Activated T-helper 1 cell treated with anti-CD3 and anti-CD28 coated beads, Interleukin-2, amount 50 U/mL, for 16 hours (primary cell): Measurements from ENCODE around the gene OR8U1.
"Not testable (repeated sequence)": the region's sequence is repeated elsewhere in the genome, so short reads cannot be mapped to it uniquely, and the experiment has no call there.

ENCODE experiments used
- DNase-seq, 2 donors: peaks; one replicate each; pipeline ENCODE4 v3.0.0-alpha.2; 2020; ENCODE audit warnings: low read depth in 1 of 2, low spot score in 1 of 2

Gene OR8U1

DNA sequence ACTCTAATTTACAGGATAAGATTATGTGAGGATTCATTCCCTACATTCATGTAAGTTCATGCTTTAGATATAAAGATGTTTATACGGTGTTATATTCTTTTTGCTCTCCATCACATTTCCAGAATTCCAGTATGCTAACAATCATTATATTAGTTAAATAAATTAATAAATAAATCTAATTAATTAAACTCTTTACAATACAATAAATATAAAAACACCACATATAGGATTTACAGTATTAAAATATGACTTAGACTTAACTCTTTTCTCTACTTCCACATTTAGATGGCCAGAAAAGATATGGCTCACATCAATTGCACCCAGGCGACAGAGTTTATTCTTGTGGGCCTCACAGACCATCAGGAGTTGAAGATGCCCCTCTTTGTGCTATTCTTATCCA is at the start of gene OR8U1:
Gene OR8U1, plus strand, starts transcription at position 301 of the 400 bp plus-strand sequence. Its CDS starts 0 bp downstream, at position 301.
- DNase-seq: no peak

- DNase-seq: no peak
Measured at GRCh38 chr11:56331861-56332491, 43.4 kb upstream of the OR8U1 start.

DNA sequence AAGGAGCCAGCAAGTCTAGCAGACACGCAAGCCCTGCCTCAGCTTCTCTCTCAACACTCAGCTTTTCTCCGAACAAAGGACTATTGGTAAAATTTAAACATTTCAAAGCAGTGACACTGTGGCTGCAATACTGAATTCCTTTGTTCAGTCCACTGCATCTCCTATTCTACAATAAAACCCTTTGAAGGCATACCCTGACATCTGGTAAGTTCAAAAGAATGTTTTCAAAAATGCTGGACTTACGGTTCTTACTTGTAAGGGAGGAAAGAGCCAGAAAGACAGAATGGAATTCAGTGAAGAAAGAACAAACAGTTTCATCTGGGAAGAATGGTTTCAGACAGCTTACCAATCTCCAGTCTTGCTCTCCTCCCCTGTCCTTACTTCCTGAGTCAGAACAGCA is 42.3 kb upstream of the OR8U1 start:
- DNase-seq: no peak

DNA sequence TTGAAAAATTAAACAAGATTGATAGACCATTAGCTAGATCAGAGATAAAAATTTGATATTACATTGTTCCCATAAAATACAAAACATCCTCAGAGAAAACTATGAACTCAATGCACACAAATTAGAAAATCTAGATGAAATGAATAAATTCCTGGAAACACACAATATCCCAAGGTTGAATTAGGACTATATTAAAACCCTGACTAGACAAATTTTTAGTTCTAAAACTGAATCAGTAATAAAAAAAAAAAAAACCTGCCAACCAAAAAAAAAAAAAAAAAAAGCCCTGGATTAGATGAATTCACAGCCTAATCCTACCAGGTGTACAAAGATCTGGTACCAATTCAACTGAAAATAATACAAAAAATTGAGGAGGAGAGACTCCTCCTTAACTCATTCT is 35.1 kb upstream of the OR8U1 start:
- DNase-seq: no peak

- DNase-seq: no peak
Measured at GRCh38 chr11:56345739-56346138, 29.7 kb upstream of the OR8U1 start, which contains the start of gene OR8K1. Gene OR8K1 (plus strand): TSS chr11:56346039. CDS start chr11:56346039, 0 bp downstream.

DNA sequence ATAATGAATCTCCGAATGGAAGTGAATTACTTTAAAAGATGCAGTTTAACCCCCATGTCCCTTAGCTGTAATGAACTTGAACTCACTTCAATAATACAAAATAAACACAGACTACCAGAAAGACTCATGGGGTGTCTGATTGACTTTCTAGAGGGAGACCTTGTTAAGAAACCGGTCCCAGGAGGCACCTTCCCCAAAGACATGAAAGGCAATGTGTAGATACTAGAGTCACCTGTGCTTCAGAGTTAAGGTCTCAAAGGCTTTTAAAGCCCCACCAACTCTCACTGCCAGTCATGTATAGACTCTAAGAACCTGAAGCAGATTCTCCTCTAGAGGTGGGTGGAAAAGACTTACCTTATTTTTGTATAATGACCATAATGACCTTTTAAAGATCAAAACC is 21.4 kb upstream of the OR8U1 start, which contains the start of gene OR8J1:
Gene OR8J1, plus strand, starts transcription at position 301 of the 400 bp plus-strand sequence. CDS start 5,956 bp downstream, outside the sequence.
- no peak for DNase-seq

GRCh38 chr11:56380120-56380519 is 4.7 kb downstream of the OR8U1 start:
- DNase-seq: no peak

DNA sequence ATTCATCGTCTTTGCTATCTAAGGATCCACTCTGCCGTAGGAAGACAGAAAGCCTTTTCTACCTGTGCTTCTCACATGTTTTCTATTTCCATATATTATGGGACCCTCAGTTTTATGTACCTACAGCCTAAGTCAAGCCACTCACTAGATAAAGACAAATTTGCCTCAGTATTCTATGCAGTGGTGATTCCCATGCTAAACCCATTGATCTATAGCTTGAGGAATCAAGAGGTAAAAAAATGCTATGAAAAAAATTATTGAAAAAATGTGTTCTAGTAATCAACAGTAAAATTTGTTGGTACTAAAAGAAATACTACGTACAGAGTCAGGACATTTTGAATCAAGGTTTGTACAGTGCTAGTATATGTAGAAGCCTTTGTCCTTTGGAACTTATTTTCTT is 19.0 kb downstream of the OR8U1 start:
- DNase-seq: no peak

- no peak for DNase-seq
Measured at GRCh38 chr11:56396047-56396446, 20.6 kb downstream of the OR8U1 start.

GRCh38 chr11:56401858-56402461 is 26.5 kb downstream of the OR8U1 start:
- DNase-seq: not testable (repeated sequence)

GRCh38 chr11:56404393-56404792 is 29.0 kb downstream of the OR8U1 start:
- DNase-seq: no peak

- no peak for DNase-seq
Measured at GRCh38 chr11:56410801-56411200, 35.4 kb downstream of the OR8U1 start.

- no peak for DNase-seq
Measured at GRCh38 chr11:56412396-56412795, 37.0 kb downstream of the OR8U1 start, which contains the start of gene OR5AL1. Gene OR5AL1 (plus strand): TSS chr11:56412696.
